ENCODE measurements around the gene PLCB2.

- TF ChIP-seq CTCF (IDR thresholded peaks at IDR 0.05; ENCODE audit: insufficient read depth, low read depth, low read length) (no peak), EZH2 (IDR thresholded peaks at IDR 0.05; ENCODE audit: insufficient read depth, low read length) (no peak)
Observed at GRCh38 chr15:40342416-40343320, 34.9 kb upstream of the PLCB2 start.

Measured in astrocyte (in vitro differentiated cells and primary cell).